Embryonic facial prominence (tissue), 1 donor: ENCODE results near the gene KRTAP10-3.

Experiments
- DNase-seq: peaks from one replicate; pipeline ENCODE4 v3.0.0-alpha.2; 2016; ENCODE audit errors: extremely low spot score

KRTAP10-3 gene

DNA sequence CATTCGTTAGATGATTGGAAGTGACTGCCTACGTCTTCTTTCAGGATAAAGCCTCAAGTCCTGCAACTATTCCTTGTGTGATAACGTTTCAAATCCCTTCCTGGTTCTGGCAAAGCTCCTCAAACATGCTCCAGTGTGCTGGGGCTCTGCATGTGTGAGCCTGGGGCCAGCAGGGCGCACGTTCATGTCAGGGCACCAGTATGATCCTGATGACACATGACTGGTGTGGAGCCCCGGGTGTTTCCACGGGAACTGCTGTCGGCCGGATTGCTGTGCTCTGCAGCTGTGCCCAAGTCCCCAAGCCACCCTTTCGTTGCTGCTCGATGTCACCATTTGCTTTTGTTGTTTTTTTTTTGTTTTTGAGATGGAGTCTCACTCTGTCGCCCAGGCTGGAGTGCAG is 39.9 kb downstream of the KRTAP10-3 start:
- DNase-seq = no peak

DNA sequence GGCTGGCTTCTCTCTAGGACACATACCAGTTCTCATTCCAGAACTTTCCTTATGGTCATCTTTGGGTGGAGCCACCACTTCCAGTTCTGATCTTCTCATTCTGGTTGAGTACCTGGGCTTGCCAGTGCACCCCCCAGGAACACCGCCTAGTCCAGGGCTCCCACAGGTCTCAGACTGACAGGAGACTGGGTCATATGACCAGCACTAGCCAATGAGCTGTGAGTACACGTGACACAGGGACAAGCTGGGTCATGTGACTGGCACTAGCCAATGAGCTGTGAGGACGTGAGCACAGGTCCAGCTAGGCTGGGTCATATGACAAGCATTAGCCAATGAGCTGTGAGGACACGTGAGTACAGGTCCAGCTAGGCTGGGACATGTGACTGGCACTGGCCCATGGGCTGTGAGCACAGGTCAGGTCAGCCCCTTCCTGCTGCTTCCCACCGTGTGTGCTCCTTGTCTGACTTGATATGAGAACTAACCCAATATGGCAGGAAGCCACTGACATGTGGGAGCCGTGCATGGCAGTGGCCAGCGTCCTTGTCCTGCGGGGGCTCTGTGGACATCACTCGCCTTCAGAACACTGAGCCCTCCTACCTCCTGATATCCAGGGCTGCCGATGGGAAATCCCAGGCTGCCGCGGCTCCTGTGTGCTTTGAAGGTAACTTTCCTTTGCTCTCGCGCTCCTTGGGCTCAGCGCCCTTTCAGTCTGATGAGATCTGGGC is 41.3 kb downstream of the KRTAP10-3 start:
- no peak for DNase-seq

DNA sequence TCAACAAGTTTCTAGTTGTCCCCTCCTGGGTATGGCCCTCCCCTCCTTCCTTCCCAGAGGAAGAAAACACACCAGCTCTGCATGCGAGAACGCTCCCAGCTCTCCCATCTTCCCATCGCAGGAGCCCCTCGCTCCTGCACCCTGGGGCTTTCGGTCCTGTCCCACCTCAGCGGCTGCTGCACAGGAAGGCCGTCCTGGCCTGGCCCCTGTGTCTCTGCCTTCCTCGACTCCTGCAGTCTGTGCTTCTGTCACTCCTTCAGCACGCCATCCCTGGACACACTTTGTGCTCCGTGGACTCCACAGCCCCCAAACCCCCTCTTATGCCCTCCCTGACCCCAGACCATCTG is 41.8 kb downstream of the KRTAP10-3 start:
- no peak for DNase-seq

DNA sequence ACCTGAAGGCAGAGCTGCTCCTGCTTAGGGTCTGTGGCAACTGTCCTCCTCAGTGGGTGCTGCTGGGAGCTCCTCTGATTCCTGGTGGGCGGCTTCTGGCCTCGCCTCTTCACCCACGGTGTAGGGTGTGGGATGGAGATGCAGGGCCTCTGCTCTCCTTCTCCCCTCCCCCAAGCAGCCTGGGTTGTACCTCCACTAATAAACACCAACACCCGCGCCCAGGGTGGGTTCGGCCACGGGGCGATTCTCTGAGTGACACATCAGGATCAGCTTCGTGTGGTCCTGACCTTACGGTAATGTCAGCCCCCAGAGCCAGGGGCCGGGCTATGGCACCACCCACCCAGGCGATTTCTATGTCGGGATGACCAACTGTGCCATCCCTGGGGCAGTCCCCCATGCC is 42.3 kb downstream of the KRTAP10-3 start:
- no peak for DNase-seq

DNA sequence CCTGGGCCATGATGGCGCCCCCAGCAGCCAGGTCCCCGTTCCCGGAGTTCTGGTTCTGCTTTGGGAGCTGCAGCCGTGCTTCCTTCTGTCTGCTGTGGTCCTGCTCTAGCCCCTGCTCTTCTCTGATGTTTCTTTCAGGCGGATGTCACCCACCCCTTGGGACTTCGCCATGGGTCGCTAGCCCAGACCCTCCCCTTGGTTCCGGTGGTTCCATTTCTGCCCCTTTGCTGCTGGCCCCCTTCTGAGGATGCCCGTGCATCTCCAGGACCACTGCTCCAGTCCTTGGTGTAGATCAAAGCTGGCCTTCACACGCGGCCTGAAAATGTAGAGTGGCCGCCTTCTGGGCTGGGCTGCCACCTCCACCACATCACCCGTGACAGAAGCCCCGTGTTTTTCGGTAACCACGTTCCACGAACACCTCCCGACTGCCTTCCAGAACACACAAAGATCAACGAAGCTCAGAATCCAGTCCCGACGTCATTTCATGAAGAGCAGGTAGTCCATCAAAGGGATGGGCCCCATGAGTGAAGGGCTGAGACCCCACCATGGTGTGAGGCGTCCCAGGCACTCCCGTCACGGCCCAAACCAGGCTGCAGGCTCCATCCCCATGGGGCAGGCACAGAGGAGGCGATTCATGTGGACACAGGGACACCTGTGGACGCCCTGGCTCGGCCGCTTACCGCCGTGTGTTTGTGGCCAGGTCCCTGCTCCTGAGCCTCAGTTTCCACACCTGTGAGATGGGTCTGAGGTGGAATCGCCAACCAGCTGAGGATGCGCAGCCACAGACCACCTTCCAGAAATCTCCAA is 43.0 kb downstream of the KRTAP10-3 start:
- DNase-seq = no peak

DNA sequence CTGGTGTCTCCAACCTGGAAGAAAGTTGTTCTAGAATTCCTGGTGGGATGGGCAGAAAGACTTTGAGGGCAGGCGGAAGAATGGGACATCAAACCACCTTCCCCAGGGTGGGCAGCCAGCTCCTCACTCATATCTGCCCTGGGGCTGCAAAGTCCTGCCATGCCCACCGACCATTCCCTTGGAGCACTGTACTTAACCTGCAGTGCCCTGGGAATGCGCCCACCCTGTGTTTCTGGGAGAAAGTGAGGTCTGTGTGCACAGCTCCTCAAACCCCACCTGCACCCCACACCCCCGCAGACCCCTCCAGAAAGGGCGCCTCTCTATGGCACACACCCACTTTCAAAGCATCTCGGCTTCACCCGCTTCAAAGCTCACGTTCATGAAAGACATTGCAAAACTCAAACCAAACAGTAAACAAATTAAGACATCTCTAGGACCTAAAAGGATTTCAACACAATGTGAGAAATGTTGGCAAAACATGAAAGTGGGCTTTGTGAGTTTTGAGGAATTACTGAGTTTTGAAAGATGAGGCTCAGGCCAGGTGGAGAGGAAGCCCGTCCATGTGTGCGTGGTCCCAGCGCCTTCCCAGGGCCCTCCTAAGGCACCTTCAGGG is 43.7 kb downstream of the KRTAP10-3 start:
- no peak for DNase-seq

DNA sequence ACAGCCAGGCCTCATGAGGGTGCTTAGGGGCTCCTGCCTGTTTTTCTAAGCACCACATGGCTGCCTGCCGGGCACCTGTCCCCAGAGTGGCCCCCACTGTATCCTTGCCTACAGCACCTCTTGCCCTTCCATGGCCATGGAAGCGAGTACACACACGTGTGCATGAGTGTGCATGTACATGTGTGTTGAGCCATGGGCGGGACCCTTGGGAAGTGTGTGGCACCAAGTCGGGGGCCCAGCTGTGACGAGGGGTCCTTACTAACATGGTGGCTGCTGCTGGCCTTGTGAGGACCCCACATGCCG is 44.4 kb downstream of the KRTAP10-3 start:
- no peak for DNase-seq

DNA sequence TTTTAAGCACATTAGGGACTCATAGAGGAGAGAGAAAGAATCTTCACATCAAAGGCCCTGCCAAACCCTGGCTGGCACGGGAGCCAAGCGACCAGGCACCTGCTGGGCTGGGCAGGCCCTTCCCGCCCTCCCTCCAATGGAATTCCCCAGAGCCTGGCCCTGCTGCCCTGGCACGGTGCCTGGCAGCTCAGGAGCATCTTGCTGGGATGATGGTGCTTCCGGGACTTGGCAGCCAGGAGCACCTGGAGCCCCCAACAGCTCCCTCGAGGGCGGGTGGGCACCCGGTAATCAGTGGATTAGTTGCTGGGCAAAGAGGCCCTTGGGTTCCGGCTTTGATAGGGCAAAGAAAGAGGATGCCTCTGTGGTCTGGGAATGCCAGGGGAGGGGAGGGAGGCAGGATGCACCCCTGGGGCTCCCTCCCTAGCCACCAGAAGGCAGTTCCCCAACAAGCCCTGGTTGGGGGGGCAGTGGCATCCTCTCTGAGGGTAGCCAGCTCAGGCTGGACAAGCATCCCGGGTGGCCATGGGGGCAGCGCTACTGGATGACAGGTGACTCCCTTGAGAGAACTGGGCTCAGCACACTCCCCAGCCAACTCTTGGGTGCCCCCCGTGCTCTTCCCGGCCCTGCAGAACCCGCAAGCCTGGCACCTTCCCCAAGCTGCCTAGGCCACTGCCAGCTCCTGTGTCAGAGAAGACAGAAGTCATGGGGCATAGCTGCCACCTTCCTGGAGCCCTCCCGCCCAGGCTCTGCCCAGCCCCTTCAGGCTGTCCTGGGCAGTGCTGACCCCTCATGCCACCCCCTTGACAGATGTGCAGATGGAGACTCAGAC is 45.0 kb downstream of the KRTAP10-3 start:
- no peak for DNase-seq

DNA sequence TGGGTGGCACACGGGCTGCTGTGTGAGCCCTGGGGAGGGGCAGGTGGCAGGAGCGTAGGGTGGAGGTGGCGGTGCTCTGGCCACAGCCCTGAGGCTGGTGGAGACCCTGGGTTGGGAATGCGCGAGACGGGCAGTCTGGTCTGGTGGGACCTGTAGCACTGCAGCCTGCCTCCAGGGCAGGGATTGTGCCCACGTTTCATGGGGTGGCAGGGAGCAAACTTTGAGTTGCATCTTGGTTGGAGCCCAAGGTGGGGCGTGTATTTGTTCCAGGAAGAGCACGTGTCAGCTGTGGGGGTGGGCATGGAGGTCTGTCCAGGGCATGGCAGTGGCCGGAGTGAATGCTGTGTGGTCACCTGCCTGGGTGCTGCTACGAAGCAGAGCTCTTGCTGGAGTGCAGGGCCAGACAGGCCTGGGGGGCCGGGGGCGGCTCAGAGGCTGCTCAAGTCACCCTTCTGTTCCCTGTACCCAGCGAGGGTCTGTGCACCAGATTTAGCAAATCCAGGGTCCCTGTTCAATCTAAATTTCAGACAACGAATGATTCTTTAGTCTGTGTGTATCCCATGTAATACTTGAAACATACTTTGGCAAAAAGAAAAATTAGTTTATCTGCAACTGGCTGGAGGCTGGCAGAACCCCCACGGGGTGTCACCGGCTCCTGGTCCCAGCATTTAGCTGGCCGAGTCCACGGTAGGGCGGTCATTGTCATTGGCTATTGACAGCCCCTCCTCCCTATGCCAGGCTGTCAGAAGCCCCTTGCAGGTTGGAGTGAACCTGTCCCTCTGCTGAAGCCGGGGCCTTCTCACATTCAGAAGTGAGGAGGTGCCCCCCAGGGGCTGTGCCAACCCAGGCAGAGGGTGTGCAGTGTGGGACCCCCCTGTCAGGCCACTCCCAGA is 45.9 kb downstream of the KRTAP10-3 start:
- no peak for DNase-seq

DNA sequence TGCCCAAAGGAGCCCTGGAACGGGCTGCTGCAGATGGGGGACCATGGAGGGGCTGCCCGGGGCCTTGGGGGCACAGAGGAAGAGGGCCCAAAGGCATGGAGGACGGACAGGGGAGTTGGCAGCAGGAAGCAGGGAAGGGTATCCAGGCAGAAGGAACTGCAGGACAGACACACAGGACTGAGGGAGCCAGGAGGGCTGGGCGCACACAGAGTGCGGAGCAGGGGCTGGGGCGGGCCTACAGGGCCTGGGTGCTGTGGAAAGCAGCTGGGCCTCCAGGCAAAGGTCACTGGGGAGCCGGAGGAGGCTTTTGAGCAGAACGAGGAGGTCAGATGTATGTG is 46.7 kb downstream of the KRTAP10-3 start:
- no peak for DNase-seq

DNA sequence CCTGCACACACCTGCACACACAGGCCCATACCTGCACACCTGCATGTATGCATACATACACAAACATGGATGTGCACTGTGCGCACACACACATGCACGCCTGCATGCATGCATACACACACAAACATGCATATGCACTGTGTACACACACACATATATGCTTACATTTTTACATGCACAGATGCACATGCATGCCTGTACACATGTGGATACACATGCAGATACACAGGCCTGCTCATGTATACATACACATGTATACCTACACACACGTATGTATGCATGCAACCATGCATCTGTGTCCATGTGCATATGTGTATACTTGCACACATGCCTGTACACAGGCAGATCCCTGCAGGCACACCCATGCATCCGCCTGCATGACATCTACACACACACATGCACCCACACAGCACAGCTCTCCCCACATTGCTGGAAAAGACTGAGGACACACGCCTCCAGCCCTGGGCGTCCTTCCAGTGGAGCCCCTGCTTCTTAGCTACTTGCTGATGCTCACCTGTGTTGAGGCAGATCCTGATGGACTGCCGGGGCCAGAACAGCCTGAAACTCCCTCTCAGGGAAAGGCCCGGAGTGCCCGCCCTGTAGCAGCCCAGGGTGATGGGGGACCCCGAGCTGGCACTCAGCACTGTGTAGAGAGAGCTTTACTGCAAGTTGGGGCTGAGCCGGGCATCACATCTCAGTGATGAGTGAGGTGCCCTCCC is 47.2 kb downstream of the KRTAP10-3 start:
- DNase-seq = no peak

DNA sequence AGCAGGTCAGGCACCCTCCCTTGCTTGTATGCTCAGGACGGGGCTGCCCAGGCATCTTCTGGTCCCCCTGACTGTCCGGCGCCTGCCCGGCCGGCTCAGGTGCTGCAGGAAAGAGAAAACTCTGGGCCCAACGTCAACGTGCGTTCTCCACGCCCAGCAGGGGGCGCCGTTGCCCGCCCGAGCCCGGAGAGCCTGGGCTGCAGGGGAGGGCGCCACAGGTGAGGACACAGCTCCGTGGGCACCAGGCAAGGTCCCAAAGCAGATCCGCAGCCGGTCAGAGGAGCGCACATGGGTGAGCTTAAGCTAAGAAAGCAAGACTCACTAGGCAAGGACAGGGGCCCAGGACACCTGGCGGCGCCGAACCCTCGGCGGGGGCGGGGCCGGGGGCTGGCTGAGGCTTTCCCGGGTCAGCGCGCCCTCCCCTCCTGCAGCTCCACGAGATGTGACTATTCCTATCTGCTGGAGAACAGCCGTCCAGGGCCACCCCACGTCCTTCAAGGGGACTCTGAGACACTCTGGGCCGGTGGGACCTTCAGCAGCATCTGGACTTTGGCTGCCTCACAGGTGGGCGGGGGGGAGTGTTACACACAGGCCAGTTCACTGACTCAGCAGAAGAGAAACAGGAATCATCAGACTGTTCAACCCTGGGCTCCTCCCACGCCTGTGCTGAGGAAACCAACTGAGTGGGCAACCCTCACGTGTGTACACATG is 47.9 kb downstream of the KRTAP10-3 start:
- DNase-seq = no peak

DNA sequence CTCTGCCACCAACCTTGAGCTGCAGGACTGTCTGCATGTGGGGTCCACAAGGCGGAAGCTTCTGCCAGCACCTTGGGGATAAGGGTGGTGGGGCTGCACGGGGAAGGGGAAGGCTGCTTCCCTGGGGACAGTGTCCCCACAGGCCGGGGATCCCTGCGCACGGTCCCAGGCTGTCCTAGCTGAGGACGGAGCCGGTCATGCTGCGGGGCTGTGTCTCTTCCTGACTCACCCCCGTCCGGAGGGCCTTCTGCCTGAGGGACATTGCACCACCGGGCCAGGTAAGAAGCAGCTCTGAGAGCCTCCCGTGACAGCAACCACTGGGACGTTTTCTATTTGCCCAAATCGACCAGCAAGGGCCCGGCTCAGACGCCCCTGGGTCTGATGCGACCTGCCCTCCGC is 48.5 kb downstream of the KRTAP10-3 start:
- no peak for DNase-seq

DNA sequence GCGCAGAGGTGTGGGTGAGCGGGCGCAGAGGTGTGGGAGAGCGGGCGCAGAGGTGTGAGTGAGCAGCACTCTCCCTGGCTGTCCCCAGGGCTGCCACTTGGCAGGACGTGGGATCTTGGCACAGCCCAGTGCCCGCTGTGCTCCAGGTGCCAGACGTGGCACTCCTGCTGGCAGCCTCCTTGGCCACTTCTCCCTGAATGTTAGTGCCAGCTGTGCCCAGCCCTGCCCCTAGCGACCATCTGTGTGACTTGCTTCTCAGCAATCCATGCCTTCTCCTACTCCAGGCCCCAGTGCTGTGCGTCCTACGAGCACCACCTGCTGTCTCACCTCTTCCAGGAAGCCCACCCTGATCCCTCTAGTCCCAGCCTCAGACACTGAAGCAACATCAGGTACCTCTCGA is 49.1 kb downstream of the KRTAP10-3 start:
- DNase-seq = no peak

DNA sequence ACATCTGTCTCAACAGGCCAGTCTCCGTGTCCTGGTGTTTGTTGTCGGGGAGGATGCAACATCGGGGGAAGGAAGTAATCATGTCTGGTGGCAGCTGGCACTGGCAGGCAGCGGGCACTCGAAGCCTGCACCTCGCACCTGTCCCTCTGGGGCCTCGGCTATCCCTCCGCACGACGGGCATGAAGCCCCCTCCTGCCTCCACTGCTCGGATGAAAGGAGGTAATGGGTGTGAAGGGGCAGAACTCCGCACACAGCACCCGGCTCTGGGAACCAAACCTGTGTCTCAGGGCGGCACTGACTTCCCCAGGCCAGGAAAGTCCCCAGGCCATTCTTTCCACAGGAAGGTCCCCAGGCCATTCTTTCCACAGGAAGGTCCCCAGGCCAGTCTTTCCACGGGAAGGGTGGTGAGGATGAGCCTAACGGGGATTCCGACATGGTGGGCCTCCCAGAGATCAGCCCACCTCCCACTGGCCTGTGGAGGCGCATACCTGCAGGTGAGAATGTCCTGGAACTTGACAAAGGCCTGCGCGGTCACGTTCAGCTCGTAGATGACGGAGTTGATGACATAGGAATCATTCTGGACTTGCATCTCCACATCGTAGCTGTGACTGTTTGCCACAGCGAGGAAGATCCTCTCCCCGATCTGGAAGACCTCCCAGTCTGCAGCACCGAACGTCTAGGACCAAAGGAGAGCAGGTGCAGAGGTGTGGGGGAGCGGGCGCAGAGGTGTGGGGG is 49.7 kb downstream of the KRTAP10-3 start:
- no peak for DNase-seq

DNA sequence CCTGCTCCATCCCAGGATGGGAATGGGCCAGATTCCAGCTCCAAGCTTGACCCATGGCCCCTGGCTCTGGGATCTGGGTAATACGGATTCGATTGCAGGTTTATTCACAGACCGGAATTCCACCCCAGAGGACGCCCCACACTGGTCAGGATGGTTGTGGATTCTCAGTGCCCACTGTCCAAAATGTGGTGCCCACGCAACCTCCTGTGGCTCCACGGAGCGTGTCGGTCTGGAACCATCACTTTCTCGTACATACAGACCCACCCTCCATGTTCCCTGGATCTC is 50.2 kb downstream of the KRTAP10-3 start:
- no peak for DNase-seq
